CD8-positive, alpha-beta memory T cell (primary cell): ENCODE measurements around the gene PSD. TPM values are rescaled to one million over a fixed set of nuclear protein-coding genes. Genes with fewer than 3 reads are reported as not detected.

Experiments
- CTCF ChIA-PET: fragments of 350-600 bp; sonication (Branson Sonifier 250); formaldehyde crosslinking; loops from one replicate; lab custom pipeline; 2021; ENCODE audit warnings: antibody characterized with exemption; lab: Charles Lee
- POLR2A ChIA-PET: fragments of 350-600 bp; sonication (Branson Sonifier 250); formaldehyde crosslinking; loops from one replicate; lab custom pipeline; 2021; ENCODE audit warnings: antibody characterized with exemption; lab: Charles Lee
- DNase-seq, 5 donors: peaks; one replicate each; pipeline versions ENCODE4 v3.0.0 to v3.0.0-alpha.2; 2020 to 2022; ENCODE audit warnings: mixed read lengths in 1 of 5
- H3K27ac ChIP-seq: one replicate; pipeline ENCODE4 v1.7.0; 2013; ENCODE audit warnings: low read depth, mild to moderate bottlenecking, low read length, moderate library complexity
- H3K27me3 ChIP-seq: 2 replicates; pipeline ENCODE4 v1.7.0; 2013; ENCODE audit warnings: low read length, mild to moderate bottlenecking; ENCODE audit not compliant: insufficient read depth, poor library complexity, severe bottlenecking
- H3K36me3 ChIP-seq: 2 replicates; pipeline ENCODE4 v1.7.0; 2013; ENCODE audit warnings: mild to moderate bottlenecking, low read length, moderate library complexity; ENCODE audit not compliant: insufficient read depth
- H3K4me1 ChIP-seq: 2 replicates; pipeline ENCODE4 v1.7.0; 2013; ENCODE audit warnings: mild to moderate bottlenecking, low read length, moderate library complexity; ENCODE audit not compliant: insufficient read depth
- H3K4me3 ChIP-seq: 2 replicates; pipeline ENCODE4 v1.7.0; 2013; ENCODE audit warnings: mild to moderate bottlenecking, low read length
- H3K9me3 ChIP-seq: 2 replicates; pipeline ENCODE4 v1.7.0; 2013; ENCODE audit warnings: mild to moderate bottlenecking, low read length
- H3K27ac Mint-ChIP-seq, 8 donors: one replicate each; pipeline ENCODE4 v1.8.0; 2020 to 2021; ENCODE audit warnings: mixed read lengths in 8 of 8, mild to moderate bottlenecking in 6 of 8, inconsistent platforms in 3 of 8, moderate library complexity in 3 of 8
- H3K27me3 Mint-ChIP-seq, 2 donors: one replicate each; pipeline ENCODE4 v1.8.0; 2020 to 2021; ENCODE audit warnings: mixed read lengths in 2 of 2, mild to moderate bottlenecking in 1 of 2, moderate library complexity in 1 of 2
- H3K36me3 Mint-ChIP-seq, 3 donors: one replicate each; pipeline ENCODE4 v1.8.0; 2020 to 2021; ENCODE audit warnings: mixed read lengths in 3 of 3, inconsistent platforms in 1 of 3, mild to moderate bottlenecking in 1 of 3
- H3K4me1 Mint-ChIP-seq, 3 donors: one replicate each; pipeline ENCODE4 v1.8.0; 2020 to 2021; ENCODE audit warnings: mixed read lengths in 3 of 3, inconsistent platforms in 1 of 3, mild to moderate bottlenecking in 1 of 3
- H3K4me3 Mint-ChIP-seq, 7 donors: one replicate each; pipeline ENCODE4 v1.8.0; 2020 to 2021; ENCODE audit warnings: mixed read lengths in 7 of 7, mild to moderate bottlenecking in 6 of 7, moderate library complexity in 4 of 7, inconsistent platforms in 2 of 7
- H3K9me3 Mint-ChIP-seq, 5 donors: one replicate each; pipeline ENCODE4 v1.8.0; 2020 to 2022; ENCODE audit warnings: mixed read lengths in 5 of 5, mild to moderate bottlenecking in 3 of 5, moderate library complexity in 2 of 5, inconsistent platforms in 1 of 5
- polyA plus RNA-seq: library from polyadenylated mRNA; unstranded; fragments of 300-500 nt; fragmentation: Illumina TruSeq; gene quantifications from one replicate; pipeline ENCODE4 v1.2.3, GENCODE V29; 2021
- total RNA-seq, 2 experiments: library from RNA; stranded (reverse); gene quantifications; one replicate each; pipeline ENCODE4 v1.2.3, GENCODE V29; 2021

Gene PSD
- total and polyA plus RNA-seq, 3 experiments from 2014 or later = 1.9 to 3.2 (median 2.5) TPM

- Mint-ChIP-seq H3K36me3 (peaks cover 0 to under 1% (median 0%) of the 10 kb centered on the region in 3 donors), H3K27me3 (peaks cover 0 to 9% of the 10 kb centered on the region in 2 donors), H3K27ac (peak overlapping the region in 1 of 8 donors; percentile 61), H3K9me3 (no peaks in the 10 kb centered on the region), H3K4me3 (peak overlapping the region in 5 of 7 donors; percentile 4 to 74 (median 36)), H3K4me1 (peaks cover 24 to 45% (median 42%) of the 10 kb centered on the region in 3 donors)
- Histone ChIP-seq H3K4me1 (peaks cover 42% of the 10 kb centered on the region), H3K27ac (no peak overlapping the region), H3K9me3 (no peaks in the 10 kb centered on the region), H3K27me3 (no peaks in the 10 kb centered on the region), H3K36me3 (no peaks in the 10 kb centered on the region), H3K4me3 (no peak overlapping the region)
- POLR2A ChIA-PET = interaction anchor here (1.3 kb wide), 1 partner anchor 12 kb away, joined by 4 read pairs; no protein-coding TSS in a partner anchor
- DNase-seq = no peak
- CTCF ChIA-PET = interaction anchor here (1.1 to 2.8 kb wide), 2 partner anchors 16 to 39 kb away, joined by 3 to 13 read pairs; partner anchors contain the start of gene FBXL15
These were observed 18.9 kb upstream of the PSD start for GRCh38 chr10:102437515-102437914.

GRCh38 chr10:102436312-102436711 lies 17.7 kb upstream of the PSD start:
- peak overlapping the region; percentile 59 for H3K27ac ChIP-seq

GRCh38 chr10:102435529-102436233 lies 17.1 kb upstream of the PSD start:
- peaks cover 34 to 54% (median 50%) of the 10 kb centered on the region in 3 donors for H3K4me1 Mint-ChIP-seq
- DNase-seq = peak in 1 of 5 donors; percentile 34
- H3K27ac Mint-ChIP-seq = peak overlapping the region; percentile 72 to 97 (median 85)
- Histone ChIP-seq H3K9me3 (no peaks in the 10 kb centered on the region), H3K27me3 (no peaks in the 10 kb centered on the region), H3K36me3 (no peaks in the 10 kb centered on the region), H3K4me3 (peak overlapping the region; percentile 73), H3K27ac (peak overlapping the region; percentile 60), H3K4me1 (peaks cover 50% of the 10 kb centered on the region)
- peaks cover 0 to 10% of the 10 kb centered on the region in 2 donors for H3K27me3 Mint-ChIP-seq
- ChIA-PET POLR2A (interaction anchor here (0.5 to 1.5 kb wide), 2 partner anchors 15 to 37 kb away, joined by 4 to 5 read pairs; partner anchors contain the start of gene C10orf95), CTCF (interaction anchor here (0.6 to 4.8 kb wide), 7 partner anchors 10 to 266 kb away, joined by 3 to 20 read pairs (median 3); partner anchors contain the start of genes FBXL15 and NFKB2)
- H3K4me3 Mint-ChIP-seq = peak overlapping the region; percentile 73 to 88 (median 80)
- peaks cover 0 to 5% (median 0%) of the 10 kb centered on the region in 3 donors for H3K36me3 Mint-ChIP-seq
- H3K9me3 Mint-ChIP-seq = no peaks in the 10 kb centered on the region

More at GRCh38 chr10:102436312-102436711, 17.7 kb upstream of the PSD start:
- peak overlapping the region; percentile 73 for H3K4me3 ChIP-seq
- H3K9me3 ChIP-seq = no peaks in the 10 kb centered on the region
- H3K4me1 Mint-ChIP-seq = peaks cover 34 to 54% (median 50%) of the 10 kb centered on the region in 3 donors
- H3K27me3 ChIP-seq = no peaks in the 10 kb centered on the region
- POLR2A ChIA-PET = interaction anchor here (1.3 to 1.5 kb wide), 2 partner anchors 13 to 15 kb away, joined by 4 to 5 read pairs; partner anchors contain the start of gene C10orf95
- no peaks in the 10 kb centered on the region for H3K9me3 Mint-ChIP-seq
- peaks cover 0 to 10% of the 10 kb centered on the region in 2 donors for H3K27me3 Mint-ChIP-seq
- peaks cover 0 to 5% (median 0%) of the 10 kb centered on the region in 3 donors for H3K36me3 Mint-ChIP-seq
- no peaks in the 10 kb centered on the region for H3K36me3 ChIP-seq
- peak overlapping the region in 7 of 8 donors; percentile 71 to 97 (median 79) for H3K27ac Mint-ChIP-seq
- peak overlapping the region; percentile 73 to 88 (median 80) for H3K4me3 Mint-ChIP-seq
- CTCF ChIA-PET = interaction anchor here (0.6 to 4.8 kb wide), 4 partner anchors 12 to 42 kb away, joined by 3 to 20 read pairs (median 8); partner anchors contain the start of genes FBXL15 and NFKB2
- H3K4me1 ChIP-seq = peaks cover 50% of the 10 kb centered on the region
- no peak for DNase-seq

GRCh38 chr10:102435133-102435497 lies 16.5 kb upstream of the PSD start:
- POLR2A ChIA-PET = interaction anchor here (0.5 to 1.5 kb wide), 3 partner anchors 16 to 36 kb away, joined by 4 to 5 read pairs (median 4); partner anchors contain the start of gene C10orf95
- Histone ChIP-seq H3K27me3 (no peaks in the 10 kb centered on the region), H3K4me1 (peaks cover 50% of the 10 kb centered on the region), H3K36me3 (no peaks in the 10 kb centered on the region), H3K4me3 (peak overlapping the region; percentile 49), H3K27ac (peak overlapping the region; percentile 60), H3K9me3 (no peaks in the 10 kb centered on the region)
- peaks cover 0 to 10% of the 10 kb centered on the region in 2 donors for H3K27me3 Mint-ChIP-seq
- DNase-seq = no peak
- peak overlapping the region; percentile 72 to 97 (median 82) for H3K27ac Mint-ChIP-seq
- H3K4me3 Mint-ChIP-seq = peak overlapping the region; percentile 73 to 88 (median 80)
- peaks cover 0 to 5% (median 0%) of the 10 kb centered on the region in 3 donors for H3K36me3 Mint-ChIP-seq
- H3K9me3 Mint-ChIP-seq = no peaks in the 10 kb centered on the region
- H3K4me1 Mint-ChIP-seq = peaks cover 34 to 57% (median 50%) of the 10 kb centered on the region in 3 donors
- CTCF ChIA-PET = interaction anchor here (0.9 to 4.8 kb wide), 6 partner anchors 9 to 266 kb away, joined by 3 to 20 read pairs (median 4); partner anchors contain the start of genes FBXL15 and NFKB2

GRCh38 chr10:102434394-102435132 lies 16.0 kb upstream of the PSD start:
- H3K4me1 ChIP-seq = peaks cover 50% of the 10 kb centered on the region
- H3K27ac ChIP-seq = peak overlapping the region; percentile 60
- no peaks in the 10 kb centered on the region for H3K27me3 ChIP-seq
- ChIA-PET CTCF (interaction anchor here (1.0 to 4.8 kb wide), 5 partner anchors 14 to 204 kb away, joined by 3 to 20 read pairs (median 4); partner anchors contain the start of genes FBXL15 and NFKB2), POLR2A (interaction anchor here (0.6 to 3.2 kb wide), 3 partner anchors 13 to 68 kb away, joined by 3 to 45 read pairs (median 4); partner anchors contain the start of gene FBXL15)
- no peaks in the 10 kb centered on the region for H3K9me3 ChIP-seq
- peaks cover 34 to 57% (median 50%) of the 10 kb centered on the region in 3 donors for H3K4me1 Mint-ChIP-seq
- H3K36me3 Mint-ChIP-seq = peaks cover 0 to 5% (median 0%) of the 10 kb centered on the region in 3 donors
- H3K27me3 Mint-ChIP-seq = peaks cover 0 to 10% of the 10 kb centered on the region in 2 donors
- peak overlapping the region; percentile 49 for H3K4me3 ChIP-seq
- H3K27ac Mint-ChIP-seq = peak overlapping the region; percentile 38 to 97 (median 82)
- H3K9me3 Mint-ChIP-seq = no peaks in the 10 kb centered on the region
- no peak for DNase-seq
- H3K36me3 ChIP-seq = no peaks in the 10 kb centered on the region
- H3K4me3 Mint-ChIP-seq = peak overlapping the region; percentile 30 to 85 (median 76)

GRCh38 chr10:102433619-102434046 lies 15.0 kb upstream of the PSD start:
- Histone ChIP-seq H3K36me3 (no peaks in the 10 kb centered on the region), H3K27ac (peak overlapping the region; percentile 16), H3K4me3 (peak overlapping the region; percentile 23), H3K27me3 (no peaks in the 10 kb centered on the region), H3K4me1 (peaks cover 50% of the 10 kb centered on the region), H3K9me3 (no peaks in the 10 kb centered on the region)
- peaks cover 0 to 10% of the 10 kb centered on the region in 2 donors for H3K27me3 Mint-ChIP-seq
- H3K9me3 Mint-ChIP-seq = no peaks in the 10 kb centered on the region
- H3K4me1 Mint-ChIP-seq = peaks cover 34 to 57% (median 50%) of the 10 kb centered on the region in 3 donors
- peaks cover 0 to 5% (median 0%) of the 10 kb centered on the region in 3 donors for H3K36me3 Mint-ChIP-seq
- POLR2A ChIA-PET = interaction anchor here (0.6 to 3.2 kb wide), 4 partner anchors 12 to 102 kb away, joined by 3 to 45 read pairs (median 22); partner anchors contain the start of genes C10orf95 and FBXL15
- CTCF ChIA-PET = interaction anchor here (1.0 to 4.8 kb wide), 4 partner anchors 17 to 70 kb away, joined by 3 to 20 read pairs (median 5); no protein-coding TSS in a partner anchor
- peak overlapping the region; percentile 38 to 97 (median 92) for H3K4me3 Mint-ChIP-seq
- DNase-seq = no peak
- peak overlapping the region in 6 of 8 donors; percentile 42 to 98 (median 77) for H3K27ac Mint-ChIP-seq
